HAP-1 (cell line): ENCODE measurements around the gene CIC.

Experiments used
- DNase-seq, 2 experiments: peaks; one replicate each; pipeline ENCODE4 v3.0.0-alpha.2; 2016 to 2020; ENCODE audit warnings: low spot score in 2 of 2
- H3K27me3 ChIP-seq: fragments of 250-450 bp; sonication (Bioruptor Pico); 2 replicates; pipeline ENCODE4 v1.5.1; 2020; ENCODE audit warnings: low read depth, mild to moderate bottlenecking, moderate library complexity
- H3K36me3 ChIP-seq: fragments of 250-450 bp; sonication (Bioruptor Pico); replicated peaks from 2 replicates; pipeline ENCODE4 v1.5.1; 2020; ENCODE audit warnings: mild to moderate bottlenecking
- H3K4me1 ChIP-seq: fragments of 250-450 bp; sonication (Bioruptor Pico); 2 replicates; pipeline ENCODE4 v1.5.1; 2020; ENCODE audit warnings: mild to moderate bottlenecking
- H3K4me3 ChIP-seq: fragments of 250-450 bp; sonication (Bioruptor Pico); 2 replicates; pipeline ENCODE4 v1.5.1; 2020; ENCODE audit warnings: mild to moderate bottlenecking, moderate library complexity
- H3K9me3 ChIP-seq: fragments of 250-450 bp; sonication (Bioruptor Pico); 2 replicates; pipeline ENCODE4 v1.5.1; 2020; ENCODE audit warnings: mild to moderate bottlenecking, moderate library complexity
- in situ Hi-C: fragments of 300-500 bp; cut with MboI; formaldehyde crosslinking; loops from 3 replicates; pipeline ENCODE4 v1.14.3; 2020; ENCODE audit warnings: low sequenced_read_pairs, inconsistent platforms, mixed read lengths

CIC gene

GRCh38 chr19:42272989-42273406 lies 3.9 kb downstream of the CIC start:
- no peak for DNase-seq
- no peaks in the 10 kb centered on the region for H3K9me3 ChIP-seq
- peaks cover 4% of the 10 kb centered on the region; the same call in 1 of the 2 replicates for H3K4me1 ChIP-seq
- no peaks in the 10 kb centered on the region for H3K27me3 ChIP-seq
- in situ Hi-C loops, result no loop called here
- H3K4me3 ChIP-seq, result no peak overlapping the region
- H3K36me3 ChIP-seq, result 0 out of 2 replicates have a peak, but pooled peaks cover 4% of the 10 kb centered on the region

DNA sequence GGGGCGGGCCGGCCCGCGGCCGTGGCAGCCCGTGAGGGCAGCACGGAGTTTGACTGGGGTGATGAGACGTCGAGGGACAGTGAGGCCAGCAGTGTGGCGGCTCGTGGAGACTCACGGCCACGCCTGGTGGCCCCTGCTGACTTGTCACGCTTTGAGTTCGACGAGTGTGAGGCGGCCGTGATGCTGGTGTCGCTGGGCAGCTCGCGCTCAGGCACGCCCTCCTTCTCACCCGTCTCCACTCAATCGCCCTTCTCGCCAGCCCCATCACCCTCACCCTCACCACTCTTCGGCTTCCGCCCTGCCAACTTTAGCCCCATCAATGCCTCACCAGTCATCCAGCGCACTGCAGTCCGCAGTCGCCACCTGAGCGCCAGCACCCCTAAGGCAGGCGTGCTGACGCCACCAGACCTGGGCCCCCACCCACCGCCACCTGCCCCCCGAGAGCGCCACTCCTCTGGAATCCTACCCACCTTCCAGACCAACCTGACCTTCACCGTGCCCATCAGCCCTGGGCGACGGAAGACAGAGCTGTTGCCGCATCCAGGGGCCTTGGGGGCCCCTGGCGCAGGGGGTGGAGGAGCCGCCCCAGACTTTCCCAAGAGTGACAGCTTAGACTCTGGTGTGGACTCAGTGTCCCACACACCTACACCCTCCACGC lies 4.5 kb downstream of the CIC start:
- Histone ChIP-seq H3K9me3 (no peaks in the 10 kb centered on the region), H3K27me3 (no peaks in the 10 kb centered on the region), H3K4me3 (no peak overlapping the region), H3K4me1 (peaks cover 4% of the 10 kb centered on the region; the same call in 1 of the 2 replicates), H3K36me3 (0 out of 2 replicates have a peak, but pooled peaks cover 4% of the 10 kb centered on the region)
- in situ Hi-C loops, result no loop called here
- DNase-seq, result no peak

- no peak overlapping the region for H3K4me3 ChIP-seq
- in situ Hi-C loops, result no loop called here
- no peak for DNase-seq
- no peaks in the 10 kb centered on the region for H3K27me3 ChIP-seq
- H3K9me3 ChIP-seq, result no peaks in the 10 kb centered on the region
- 0 out of 2 replicates have a peak, but pooled peaks cover 4% of the 10 kb centered on the region for H3K36me3 ChIP-seq
- H3K4me1 ChIP-seq, result peaks cover 4% of the 10 kb centered on the region; the same call in 1 of the 2 replicates
Measured at GRCh38 chr19:42274065-42274682, 5.1 kb downstream of the CIC start.

DNA sequence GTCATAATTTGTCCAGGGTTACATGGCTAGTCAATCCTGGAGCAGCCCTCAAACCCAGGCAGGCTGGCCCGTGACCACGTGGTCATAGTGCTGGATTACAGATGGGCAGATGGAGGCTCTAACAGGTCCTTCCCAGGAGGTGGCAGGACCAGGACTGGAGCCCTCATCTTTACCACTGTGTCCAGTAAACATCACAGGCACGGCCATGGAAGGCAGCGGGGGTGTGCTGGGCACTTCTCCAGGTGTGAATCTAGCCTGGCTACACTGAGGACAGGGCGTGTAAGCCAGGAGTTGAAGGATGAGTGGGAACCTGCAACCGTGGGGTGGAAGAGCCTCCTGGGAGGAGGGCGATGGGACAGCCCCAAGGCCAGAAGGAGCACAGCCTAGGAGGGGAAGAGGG lies 6.1 kb downstream of the CIC start:
- H3K27me3 ChIP-seq, result no peaks in the 10 kb centered on the region
- peaks cover 3% of the 10 kb centered on the region; the same call in 1 of the 2 replicates for H3K4me1 ChIP-seq
- DNase-seq, result no peak
- in situ Hi-C loops, result no loop called here
- no peaks in the 10 kb centered on the region for H3K9me3 ChIP-seq
- no peak overlapping the region for H3K4me3 ChIP-seq
- 0 out of 2 replicates have a peak, but pooled peaks cover 4% of the 10 kb centered on the region for H3K36me3 ChIP-seq

GRCh38 chr19:42275517-42275916 lies 6.5 kb downstream of the CIC start:
- Histone ChIP-seq H3K9me3 (no peaks in the 10 kb centered on the region), H3K27me3 (no peaks in the 10 kb centered on the region), H3K4me1 (0 out of 2 replicates have a peak, but pooled peaks cover 2% of the 10 kb centered on the region), H3K36me3 (0 out of 2 replicates have a peak, but pooled peaks cover 4% of the 10 kb centered on the region), H3K4me3 (no peak overlapping the region)
- in situ Hi-C loops, result no loop called here
- DNase-seq, result no peak

- Histone ChIP-seq H3K36me3 (0 out of 2 replicates have a peak, but pooled peaks cover 4% of the 10 kb centered on the region), H3K9me3 (no peaks in the 10 kb centered on the region), H3K4me1 (peaks cover 5% of the 10 kb centered on the region), H3K27me3 (no peaks in the 10 kb centered on the region), H3K4me3 (no peak overlapping the region)
- no peak for DNase-seq
- in situ Hi-C loops, result no loop called here
Measured at GRCh38 chr19:42276284-42276683, 7.2 kb downstream of the CIC start.

- in situ Hi-C loops, result no loop called here
Measured at GRCh38 chr19:42276821-42277220, 7.8 kb downstream of the CIC start.

GRCh38 chr19:42277821-42278451 lies 8.9 kb downstream of the CIC start:
- no peaks in the 10 kb centered on the region for H3K9me3 ChIP-seq
- H3K27me3 ChIP-seq, result no peaks in the 10 kb centered on the region
- no peak for DNase-seq
- peaks cover 18% of the 10 kb centered on the region for H3K4me1 ChIP-seq
- 0 out of 2 replicates have a peak, but pooled peaks cover 4% of the 10 kb centered on the region for H3K36me3 ChIP-seq
- no peak overlapping the region for H3K4me3 ChIP-seq
- in situ Hi-C loops, result no loop called here

More at GRCh38 chr19:42276821-42277220, 7.8 kb downstream of the CIC start:
- H3K9me3 ChIP-seq, result no peaks in the 10 kb centered on the region
- H3K27me3 ChIP-seq, result no peaks in the 10 kb centered on the region
- 0 out of 2 replicates have a peak, but pooled peaks cover 4% of the 10 kb centered on the region for H3K36me3 ChIP-seq
- peaks cover 10% of the 10 kb centered on the region for H3K4me1 ChIP-seq
- no peak overlapping the region for H3K4me3 ChIP-seq
- DNase-seq, result no peak

GRCh38 chr19:42278452-42279154 lies 9.6 kb downstream of the CIC start:
- in situ Hi-C loops, result no loop called here
- Histone ChIP-seq H3K27me3 (no peaks in the 10 kb centered on the region), H3K9me3 (no peaks in the 10 kb centered on the region), H3K4me3 (no peak overlapping the region), H3K4me1 (peaks cover 24% of the 10 kb centered on the region), H3K36me3 (0 out of 2 replicates have a peak, but pooled peaks cover 4% of the 10 kb centered on the region)
- no peak for DNase-seq

- Histone ChIP-seq H3K4me1 (peaks cover 24% of the 10 kb centered on the region), H3K9me3 (no peaks in the 10 kb centered on the region), H3K4me3 (peak overlapping the region; percentile 73), H3K27me3 (no peaks in the 10 kb centered on the region), H3K36me3 (0 out of 2 replicates have a peak, but pooled peaks cover 1% of the 10 kb centered on the region)
- in situ Hi-C loops, result no loop called here
- DNase-seq, result no peak
Measured at GRCh38 chr19:42279155-42279901, 10.3 kb downstream of the CIC start.

DNA sequence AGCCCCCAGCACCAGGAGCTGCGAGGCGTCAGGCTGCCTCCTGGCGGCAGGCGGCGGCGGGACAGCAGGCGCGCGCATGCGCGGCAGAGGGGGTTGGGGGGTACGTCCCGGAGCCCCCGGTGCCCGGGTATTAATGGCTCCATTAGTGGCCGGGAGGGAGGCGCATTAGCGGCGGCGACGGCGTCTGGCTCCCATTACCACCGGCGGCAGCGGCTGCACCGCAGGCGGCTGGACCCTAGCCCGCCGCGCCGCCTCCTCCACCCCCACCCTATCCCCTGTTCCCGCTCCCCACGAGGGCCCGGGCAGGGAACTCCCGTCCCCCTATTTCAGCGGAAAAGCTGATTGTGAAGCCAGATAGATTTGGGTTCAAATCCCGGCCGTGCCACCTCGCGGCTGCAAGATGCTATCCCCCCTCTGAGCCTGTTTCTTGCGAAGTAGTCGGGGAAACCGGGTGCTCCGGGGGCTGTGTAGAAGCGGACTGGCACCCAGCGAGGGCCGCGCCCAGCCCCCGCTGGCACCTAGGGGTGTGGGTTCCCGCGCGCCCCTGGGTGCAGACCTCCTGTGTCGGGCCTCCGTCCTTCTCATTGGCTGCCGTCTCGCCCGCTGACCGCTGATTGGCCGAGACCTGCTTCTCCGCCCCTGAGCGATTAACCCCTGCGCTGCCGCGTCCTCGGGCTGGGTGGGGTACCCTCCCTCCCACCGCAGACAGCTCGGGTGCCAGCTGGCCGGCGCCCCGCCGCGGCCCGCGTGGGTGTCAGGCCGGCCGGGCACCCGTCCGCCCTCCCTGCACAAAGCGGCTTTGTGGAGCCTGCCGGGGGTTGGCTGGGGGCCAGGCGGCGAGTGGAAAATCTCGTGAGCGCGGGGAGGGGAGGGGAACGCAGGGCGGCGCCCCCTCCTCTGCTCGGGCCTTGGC lies 11.1 kb downstream of the CIC start:
- peaks cover 28% of the 10 kb centered on the region for H3K4me1 ChIP-seq

GRCh38 chr19:42280815-42281145 lies 11.7 kb downstream of the CIC start:
- H3K9me3 ChIP-seq, result no peaks in the 10 kb centered on the region
- no peaks in the 10 kb centered on the region for H3K27me3 ChIP-seq
- no peaks in the 10 kb centered on the region for H3K36me3 ChIP-seq
- H3K4me1 ChIP-seq, result peaks cover 34% of the 10 kb centered on the region
- in situ Hi-C loops, result no loop called here
- H3K4me3 ChIP-seq, result peak overlapping the region; percentile 73
- no peak for DNase-seq

More for the DNA sequence above, 11.1 kb downstream of the CIC start:
- no peaks in the 10 kb centered on the region for H3K9me3 ChIP-seq
- H3K36me3 ChIP-seq, result no peaks in the 10 kb centered on the region
- in situ Hi-C loops, result no loop called here
- peak overlapping the region; percentile 73 for H3K4me3 ChIP-seq
- H3K27me3 ChIP-seq, result no peaks in the 10 kb centered on the region
- DNase-seq, result peak; percentile 88 to 96
